ENCODE measurements around the gene DST. TPM values are rescaled to one million over a fixed set of nuclear protein-coding genes. Genes with fewer than 3 reads are reported as not detected.
"Not testable (repeated sequence)": the region's sequence is repeated elsewhere in the genome, so short reads cannot be mapped to it uniquely, and the experiment has no call there.

The DST gene
- total RNA-seq, 1 experiment from 2014 or later = 26.8 TPM

DNA sequence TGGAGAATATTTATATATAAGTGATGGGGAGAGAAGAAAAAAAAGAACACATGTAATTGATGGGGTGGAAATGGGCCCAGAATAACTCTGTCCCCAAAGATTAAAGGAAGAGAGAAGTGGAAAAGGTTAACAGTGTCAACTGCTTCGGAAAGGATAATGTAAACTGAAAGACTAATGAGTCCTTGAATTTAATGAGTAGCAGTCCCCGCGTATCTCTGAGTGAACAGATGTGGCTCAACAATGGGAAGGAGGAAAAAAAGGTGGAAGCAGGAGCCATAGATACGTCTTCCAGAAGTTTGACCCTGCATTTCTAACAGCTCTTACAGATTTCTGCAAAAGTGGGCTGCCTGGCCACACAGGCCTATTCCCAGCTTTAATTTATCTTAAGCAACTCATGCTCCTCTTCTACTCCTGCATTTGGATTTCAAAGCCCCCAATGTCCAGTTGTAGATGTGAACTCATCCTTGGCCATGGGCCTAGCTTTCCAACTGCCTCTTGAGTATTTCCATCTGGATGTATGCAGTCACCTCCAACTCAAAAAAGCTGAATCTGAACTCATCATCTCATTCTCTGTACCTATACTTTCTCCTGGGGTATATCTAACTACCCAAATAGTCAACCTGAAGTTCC lies 61.3 kb downstream of the DST start:
- in situ Hi-C loops (cut with HindIII; ENCODE audit: low sequenced_read_pairs) = loop anchor here (25.0 kb wide), 1 partner anchor 219 kb away; no protein-coding TSS in a partner anchor
- DNase-seq (ENCODE audit: low spot score) = no peak

DNA sequence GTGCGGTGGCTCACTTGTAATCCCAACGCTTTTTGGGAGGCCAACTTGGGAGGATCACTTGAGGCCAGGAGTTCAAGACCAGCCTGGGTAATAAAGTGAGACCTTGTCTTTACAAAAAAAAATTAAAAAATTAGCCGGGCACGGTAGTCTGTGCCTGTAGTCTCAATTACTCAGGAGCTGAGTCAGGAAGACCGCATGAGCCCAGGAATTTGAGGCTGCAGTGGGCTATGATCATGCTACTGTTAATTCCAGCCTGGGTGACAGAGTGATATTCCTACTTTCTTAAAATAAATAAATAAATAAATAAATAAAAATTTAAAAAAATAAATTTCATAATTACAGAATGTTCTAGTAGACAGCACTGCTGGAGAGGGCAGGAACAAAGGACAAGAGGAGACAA lies 62.4 kb downstream of the DST start:
- DNase-seq (ENCODE audit: low spot score) = no peak
- in situ Hi-C loops (cut with HindIII; ENCODE audit: low sequenced_read_pairs) = loop anchor here (25.0 kb wide), 1 partner anchor 218 kb away; no protein-coding TSS in a partner anchor

DNA sequence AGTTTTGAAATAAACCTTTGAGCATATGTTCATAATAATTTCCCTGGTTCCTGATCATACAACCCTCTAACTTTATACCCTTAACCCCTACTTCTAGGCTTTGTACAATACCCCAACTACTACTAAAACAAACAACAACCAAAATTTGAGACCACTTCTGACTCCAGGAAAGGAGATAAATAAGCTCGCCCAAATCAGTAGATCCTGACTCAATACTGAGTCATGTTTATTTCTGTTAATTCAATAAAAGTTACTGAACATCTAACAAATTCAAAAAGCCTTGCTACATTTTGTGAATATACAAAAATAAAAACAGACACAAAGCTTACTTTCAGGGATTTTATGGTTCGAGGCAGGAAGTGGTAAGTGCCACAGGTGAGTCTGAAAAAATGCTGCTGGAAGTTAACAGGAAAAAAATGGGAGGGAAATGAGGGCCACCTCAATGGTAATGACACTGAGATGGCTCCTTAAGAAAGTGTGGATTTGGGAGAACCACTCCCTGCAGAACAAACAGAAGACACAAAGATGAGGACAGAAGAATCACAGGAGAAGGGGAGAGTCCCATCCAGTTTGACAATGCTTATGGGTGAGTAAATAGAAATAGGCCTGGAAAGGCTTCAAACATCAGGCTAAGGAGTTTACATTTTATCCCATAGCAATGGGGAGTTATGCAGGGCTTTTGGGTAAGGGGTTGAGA lies 63.4 kb downstream of the DST start:
- DNase-seq (ENCODE audit: low spot score) = no peak
- in situ Hi-C loops (cut with HindIII; ENCODE audit: low sequenced_read_pairs) = loop anchor here (25.0 kb wide), 1 partner anchor 217 kb away; no protein-coding TSS in a partner anchor

DNA sequence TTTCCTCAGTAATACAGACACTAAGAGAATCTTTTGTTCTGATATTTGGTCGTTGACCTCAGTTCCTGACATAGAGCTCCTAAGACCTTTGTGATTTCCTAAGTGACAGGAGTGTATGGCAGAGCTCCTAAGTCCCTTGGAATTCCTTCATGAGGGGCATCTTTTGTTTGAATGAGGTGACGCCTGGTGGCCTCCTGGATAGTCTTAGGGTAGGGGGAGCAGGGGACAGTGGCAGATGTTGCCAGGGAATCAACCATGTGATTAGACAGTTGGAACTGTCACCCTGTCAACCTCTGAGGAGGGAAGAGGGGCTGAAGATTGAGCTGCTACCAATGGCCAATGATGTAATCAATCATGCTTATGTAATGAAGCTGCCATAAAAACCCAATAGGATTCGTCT lies 67.0 kb downstream of the DST start:
- in situ Hi-C loops (cut with HindIII; ENCODE audit: low sequenced_read_pairs) = loop anchor here (25.0 kb wide), 1 partner anchor 213 kb away; no protein-coding TSS in a partner anchor
- DNase-seq (ENCODE audit: low spot score) = no peak

DNA sequence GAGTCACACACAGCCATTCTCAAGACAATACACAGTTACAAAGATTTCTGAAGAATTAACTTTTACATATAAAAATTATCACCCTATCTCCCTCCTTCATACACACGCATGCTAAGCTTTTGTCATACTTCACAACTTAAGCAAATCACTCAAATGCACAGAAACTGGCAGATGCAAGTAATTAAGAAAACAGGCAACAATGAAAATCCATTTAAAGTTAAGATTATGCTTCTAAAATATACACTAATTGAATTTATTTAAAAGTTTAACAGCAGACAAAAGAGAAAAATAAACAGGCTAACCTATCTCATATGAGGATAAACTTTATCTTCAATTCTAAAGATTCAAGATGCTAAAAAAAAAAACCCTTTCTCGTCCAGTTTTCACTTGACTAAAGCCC lies 68.4 kb downstream of the DST start:
- in situ Hi-C loops (cut with HindIII; ENCODE audit: low sequenced_read_pairs) = no loop called here
- no peak for DNase-seq (ENCODE audit: low spot score)

DNA sequence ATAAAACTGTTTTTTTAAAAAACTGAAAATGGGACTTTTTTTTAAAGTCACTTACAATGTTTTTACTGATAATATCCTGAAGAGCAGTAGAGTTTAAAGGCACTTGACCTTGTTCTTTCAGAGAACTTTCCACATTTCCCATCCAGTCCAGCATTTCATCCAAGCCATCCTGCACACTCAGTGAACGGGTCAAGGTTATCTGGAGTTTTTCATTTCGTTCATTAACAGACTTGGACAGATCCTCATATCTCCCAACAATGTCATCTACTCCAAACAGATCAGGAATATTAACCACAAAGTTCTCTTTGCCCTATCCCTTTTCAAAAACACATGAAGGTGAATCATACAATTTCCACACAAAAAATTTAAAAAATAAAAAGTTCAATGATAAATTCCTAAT lies 69.1 kb downstream of the DST start:
- in situ Hi-C loops (cut with HindIII; ENCODE audit: low sequenced_read_pairs) = no loop called here
- no peak for DNase-seq (ENCODE audit: low spot score)

DNA sequence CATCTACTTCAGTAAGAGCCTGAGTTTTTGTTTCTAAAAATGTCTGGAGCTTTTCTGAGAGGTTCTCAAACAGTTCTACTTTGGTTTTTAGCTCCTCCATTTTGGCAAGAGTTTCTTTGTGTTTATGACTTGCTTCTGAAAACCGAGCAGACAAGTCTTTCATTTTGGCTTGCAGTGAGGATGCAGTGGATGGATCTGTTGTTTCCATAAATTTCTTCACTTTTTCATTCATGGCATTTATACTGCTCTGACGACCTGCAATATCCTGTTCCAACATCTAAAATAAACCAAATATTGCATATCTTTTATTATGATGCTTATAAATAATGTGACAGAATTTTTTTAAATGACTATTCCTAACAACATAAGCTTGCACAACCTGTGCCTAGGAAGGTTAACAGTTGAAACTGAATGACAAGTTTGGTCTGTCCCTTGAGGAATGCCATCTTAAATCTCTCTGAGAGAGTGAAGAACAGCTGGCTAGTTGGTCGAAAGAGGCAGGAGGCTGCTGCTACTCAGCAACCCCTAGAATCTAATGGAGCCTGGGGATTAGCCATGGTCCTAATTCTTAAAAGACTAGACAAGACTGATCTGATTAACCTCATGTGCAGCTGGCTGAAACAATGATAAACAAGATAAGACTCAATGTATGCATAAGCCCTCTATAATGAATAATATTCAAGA lies 69.8 kb downstream of the DST start:
- no peak for DNase-seq (ENCODE audit: low spot score)
- in situ Hi-C loops (cut with HindIII; ENCODE audit: low sequenced_read_pairs) = no loop called here

DNA sequence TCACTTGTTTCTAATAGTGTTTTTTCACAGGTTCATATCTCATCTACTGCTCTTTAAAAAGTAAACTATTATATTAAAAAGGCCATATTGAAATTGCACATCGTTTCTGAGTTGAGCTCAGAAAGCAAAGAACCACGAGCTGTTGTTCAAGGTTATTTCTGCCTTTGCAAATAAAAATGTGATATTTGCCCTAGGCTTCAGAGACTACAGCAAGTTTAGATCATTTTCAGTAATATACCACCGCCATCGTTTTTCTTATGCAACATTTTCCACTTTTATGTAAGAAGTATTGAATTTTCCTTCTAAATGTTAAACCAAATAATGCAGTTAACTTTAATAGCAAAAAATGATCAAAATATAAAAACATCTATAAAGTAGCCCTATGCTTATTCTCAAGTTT lies 71.1 kb downstream of the DST start:
- no peak for DNase-seq (ENCODE audit: low spot score)
- in situ Hi-C loops (cut with HindIII; ENCODE audit: low sequenced_read_pairs) = no loop called here

DNA sequence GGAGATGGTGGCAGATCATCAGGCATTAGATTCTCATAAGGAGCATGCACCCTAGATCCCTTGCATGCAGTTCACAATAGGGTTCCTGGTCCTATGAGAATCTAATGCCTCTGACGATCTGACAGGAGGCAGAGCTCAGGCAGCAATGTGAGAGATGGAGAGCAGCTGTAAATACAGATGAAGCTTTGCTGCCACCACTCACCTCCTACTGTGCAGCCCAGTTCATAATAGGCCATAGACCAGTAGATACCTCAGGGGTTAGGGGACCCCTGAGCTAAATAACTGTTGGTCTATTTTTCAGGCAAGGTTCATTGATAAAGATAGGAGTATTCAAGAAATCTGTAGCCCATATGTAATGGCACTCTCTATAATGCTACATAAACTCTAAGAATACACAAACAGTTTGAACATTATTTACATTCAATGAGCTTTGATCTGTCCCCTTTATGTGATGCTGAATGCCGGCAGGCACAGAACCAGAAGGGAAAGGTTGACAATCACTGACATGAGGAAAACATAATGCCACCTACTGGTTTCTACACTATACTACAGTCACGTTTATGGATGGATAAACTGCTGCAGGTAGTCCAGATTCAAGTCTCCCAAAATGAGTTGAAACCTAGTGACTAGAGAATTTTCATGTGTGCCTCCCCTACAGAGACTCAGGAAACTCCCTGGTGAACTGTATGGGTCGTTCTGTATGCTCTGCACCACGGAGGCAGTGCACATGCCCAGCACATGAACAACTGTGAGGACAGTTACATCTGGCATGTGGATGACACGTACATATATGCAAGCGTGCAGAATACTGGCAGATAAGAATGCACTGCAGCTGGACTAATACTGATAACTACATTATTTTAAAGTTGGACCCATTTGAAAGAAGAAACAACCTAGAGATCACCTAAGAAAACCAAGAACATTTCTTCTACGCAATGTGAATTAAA lies 72.0 kb downstream of the DST start:
- in situ Hi-C loops (cut with HindIII; ENCODE audit: low sequenced_read_pairs) = no loop called here
- DNase-seq (ENCODE audit: low spot score) = peak; percentile 76

DNA sequence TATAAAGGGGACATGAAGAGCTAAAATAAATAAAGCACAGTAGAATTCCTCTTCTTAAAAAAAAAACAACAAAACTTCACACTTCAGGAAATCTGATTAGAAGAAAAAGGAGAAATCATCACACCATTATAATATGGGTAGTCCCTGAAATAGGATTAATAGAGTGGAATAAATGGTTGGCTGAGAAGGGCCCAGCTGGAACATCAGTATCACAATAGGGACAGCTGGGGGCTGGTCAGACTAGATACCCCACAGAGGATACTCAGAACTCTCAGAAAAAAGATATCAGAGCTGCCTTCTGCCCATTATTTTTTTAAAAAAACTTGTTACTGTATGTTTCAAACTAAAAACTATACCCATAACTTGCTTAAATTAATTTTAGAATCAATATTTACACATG lies 75.2 kb downstream of the DST start:
- DNase-seq (ENCODE audit: low spot score) = no peak
- in situ Hi-C loops (cut with HindIII; ENCODE audit: low sequenced_read_pairs) = no loop called here

DNA sequence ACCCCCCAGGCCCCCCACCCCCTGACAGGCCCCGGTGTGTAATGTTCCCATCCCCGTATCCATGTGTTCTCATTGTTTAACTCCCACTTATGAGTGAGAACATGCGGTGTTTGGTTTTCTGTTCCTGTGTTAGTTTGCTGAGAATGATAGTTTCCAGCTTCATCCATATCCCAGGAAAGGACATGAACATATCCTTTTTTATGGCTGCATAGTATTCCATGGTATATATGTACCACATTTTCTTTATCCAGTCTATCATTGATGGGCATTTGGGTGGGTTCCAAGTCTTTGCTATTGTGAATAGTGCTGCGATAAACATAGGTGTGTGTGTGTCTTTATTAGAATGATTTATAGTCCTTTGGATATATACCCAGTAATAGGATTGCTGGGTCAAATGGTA lies 80.0 kb downstream of the DST start:
- DNase-seq (ENCODE audit: low spot score); in situ Hi-C loops (cut with HindIII; ENCODE audit: low sequenced_read_pairs): not testable (repeated sequence)

DNA sequence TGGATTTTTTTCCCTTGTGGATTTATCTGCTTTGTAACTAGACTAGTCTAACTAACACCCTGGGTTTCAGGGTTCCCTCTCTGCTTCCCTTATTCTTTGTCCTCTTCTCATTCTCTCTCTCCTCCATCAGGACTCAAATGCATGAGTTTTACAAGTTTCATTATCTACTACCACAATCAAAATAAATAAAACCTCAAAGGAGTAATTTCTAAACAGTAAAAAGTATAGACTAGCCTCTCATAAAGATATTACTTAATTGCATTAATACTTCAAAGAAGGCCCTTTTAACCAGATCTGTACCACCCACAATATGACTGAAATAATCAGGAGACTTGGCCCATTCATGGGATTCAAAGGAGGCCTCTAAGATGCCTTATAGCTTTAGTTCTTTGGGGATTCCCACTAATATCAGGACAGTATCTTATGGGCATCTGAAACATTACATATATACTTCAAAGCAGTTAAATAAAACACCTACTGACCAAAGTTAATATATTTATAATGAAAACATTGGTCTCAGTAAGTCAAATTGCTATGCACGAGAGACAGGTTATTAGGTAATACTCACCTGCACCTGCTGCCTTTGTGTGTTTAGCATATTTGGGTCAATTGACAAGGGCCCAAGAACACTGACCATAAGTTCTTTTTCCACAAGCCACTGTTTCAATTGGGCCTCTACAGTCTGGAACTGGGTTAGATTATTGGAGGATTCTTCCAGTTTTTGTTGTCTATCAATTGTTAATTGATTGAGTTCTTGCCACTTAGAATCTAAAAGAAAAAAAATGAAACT lies 85.7 kb downstream of the DST start:
- no peak for DNase-seq (ENCODE audit: low spot score)
- in situ Hi-C loops (cut with HindIII; ENCODE audit: low sequenced_read_pairs) = no loop called here

DNA sequence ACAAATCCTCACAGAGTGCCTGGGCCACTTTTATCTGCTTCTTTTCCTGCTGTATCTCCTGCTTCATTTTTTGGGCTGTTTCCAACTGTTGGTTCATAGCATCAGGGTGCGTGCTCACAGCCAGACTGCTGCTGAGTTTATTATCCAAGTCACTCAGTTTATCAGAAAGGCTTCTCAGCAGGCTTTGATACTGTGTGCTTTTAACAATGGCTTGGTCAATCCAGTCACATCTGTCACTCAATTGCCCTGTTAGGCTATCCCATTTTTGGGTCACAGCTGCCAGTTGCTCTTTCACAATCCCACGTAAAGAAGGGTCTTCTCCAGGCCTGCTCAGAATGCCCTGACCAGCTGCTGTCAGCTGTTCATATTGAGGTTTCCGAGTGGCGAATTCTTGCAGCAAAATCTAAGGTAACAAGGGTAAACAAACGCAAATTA lies 87.2 kb downstream of the DST start:
- peak; percentile 60 for DNase-seq (ENCODE audit: low spot score)
- in situ Hi-C loops (cut with HindIII; ENCODE audit: low sequenced_read_pairs) = no loop called here

DNA sequence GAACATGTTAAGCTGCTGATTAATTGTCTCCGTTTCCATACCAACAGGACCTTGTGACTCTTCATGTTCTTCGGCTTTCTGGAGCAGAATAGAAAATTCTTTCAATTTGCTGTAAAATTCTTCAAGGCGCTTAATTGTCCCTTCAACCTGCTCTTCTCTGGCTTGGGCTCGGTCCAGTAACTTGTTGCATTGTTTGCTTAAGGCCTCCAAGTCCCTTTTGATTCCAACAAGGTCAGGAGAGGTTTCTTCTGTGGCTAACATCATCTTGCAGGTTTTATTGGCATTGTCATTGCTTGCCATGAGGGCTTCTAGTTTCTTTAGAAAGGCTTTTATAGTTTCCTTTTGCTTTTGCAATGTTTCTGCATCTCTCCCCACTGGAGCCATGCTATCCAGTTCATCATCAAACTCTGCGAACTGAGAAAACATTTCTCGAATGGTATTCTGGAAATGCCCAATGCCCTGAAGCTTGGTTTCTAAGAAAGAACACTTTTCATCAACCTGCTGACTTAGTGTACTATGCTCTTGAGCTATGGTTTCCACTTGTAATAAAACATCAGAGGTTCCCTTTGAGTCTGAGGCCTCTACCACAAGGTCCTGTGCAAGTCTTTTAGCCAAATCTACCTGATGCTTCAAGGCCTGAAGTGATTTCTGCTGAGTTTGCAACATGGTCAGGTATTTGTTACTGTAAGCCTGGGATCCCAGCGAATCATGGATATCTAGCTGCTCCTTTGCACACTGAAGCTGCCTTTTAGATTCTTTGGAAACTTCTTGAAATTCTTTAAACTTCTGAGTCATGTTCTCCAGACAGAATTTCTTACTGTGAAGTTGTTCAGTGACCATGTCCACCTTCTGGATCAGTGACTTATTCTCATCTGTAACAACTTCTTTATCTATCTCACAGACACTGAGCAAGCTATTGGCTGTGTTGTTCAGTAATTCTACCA lies 90.2 kb downstream of the DST start:
- DNase-seq (ENCODE audit: low spot score) = no peak
- in situ Hi-C loops (cut with HindIII; ENCODE audit: low sequenced_read_pairs) = no loop called here

DNA sequence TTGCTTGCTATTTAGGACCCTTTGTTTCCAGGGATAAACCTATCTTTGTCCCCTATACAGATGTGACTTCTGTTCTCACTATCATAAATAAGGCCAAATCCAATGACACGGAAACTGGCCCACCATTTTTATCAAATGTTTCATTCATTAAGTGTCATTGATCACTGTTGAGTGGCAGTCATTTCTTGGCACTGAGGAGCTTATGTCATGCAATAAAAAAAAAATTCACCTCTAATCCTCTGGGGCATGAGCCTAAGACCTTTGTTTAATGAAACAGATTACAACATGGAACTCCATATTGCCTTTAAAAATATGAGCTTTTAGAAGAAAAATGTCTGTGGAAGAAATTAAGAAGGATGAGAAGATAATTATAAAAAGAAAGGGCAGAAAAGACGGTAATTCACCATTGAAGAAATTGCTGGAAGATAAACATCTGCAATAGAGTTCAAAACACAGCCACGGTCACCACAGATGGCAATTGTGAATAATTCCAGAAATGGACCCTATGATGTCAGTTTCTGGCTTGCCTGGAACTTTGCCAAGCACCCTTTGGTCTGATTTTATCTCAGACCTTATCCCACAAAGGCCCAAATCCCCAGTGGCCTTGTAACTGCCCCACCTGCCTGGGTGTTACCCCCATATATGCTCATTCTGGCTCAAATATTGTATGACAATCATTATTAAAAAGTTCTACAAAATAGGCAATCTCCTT lies 91.1 kb downstream of the DST start:
- in situ Hi-C loops (cut with HindIII; ENCODE audit: low sequenced_read_pairs) = no loop called here
- no peak for DNase-seq (ENCODE audit: low spot score)

DNA sequence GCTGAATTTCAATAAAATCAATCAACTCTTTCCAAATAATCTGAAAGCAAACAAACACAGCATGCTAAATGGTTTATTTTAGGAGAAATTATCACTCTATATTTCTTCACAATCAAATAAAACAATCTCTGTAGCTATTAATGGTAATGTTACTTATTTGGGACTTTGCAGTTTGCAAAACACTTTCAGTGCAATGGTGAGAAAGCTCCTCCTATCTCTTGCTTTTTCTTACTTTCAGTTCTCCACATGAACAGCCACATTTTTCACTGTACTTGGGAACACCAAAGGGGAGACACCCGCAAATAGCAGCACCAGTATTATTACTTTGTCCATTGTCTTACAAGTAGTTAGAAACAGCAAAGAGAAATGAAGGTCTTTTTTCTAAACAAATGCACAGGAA lies 92.4 kb downstream of the DST start:
- DNase-seq (ENCODE audit: low spot score) = no peak
- in situ Hi-C loops (cut with HindIII; ENCODE audit: low sequenced_read_pairs) = no loop called here

DNA sequence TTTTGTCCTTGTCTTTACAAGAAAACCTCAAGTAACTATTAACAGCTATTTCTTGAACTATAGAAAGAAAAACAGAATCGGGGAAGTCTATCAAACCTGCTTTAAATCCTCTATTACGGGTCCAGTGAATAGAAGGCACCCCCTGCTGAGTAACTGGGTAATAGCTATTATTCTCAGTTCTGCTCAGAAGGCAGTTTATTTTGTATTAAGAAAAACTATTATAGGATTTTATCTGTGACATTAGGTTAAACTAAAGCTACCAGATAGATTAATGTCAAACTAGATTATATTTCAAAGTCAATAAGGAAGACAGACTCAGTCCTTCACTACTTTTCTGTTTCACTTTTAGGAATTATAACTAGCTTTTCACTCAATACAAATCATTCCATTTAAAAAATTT lies 93.7 kb downstream of the DST start:
- no peak for DNase-seq (ENCODE audit: low spot score)
- in situ Hi-C loops (cut with HindIII; ENCODE audit: low sequenced_read_pairs) = no loop called here
